Esophagus (tissue), 2 donors: ENCODE measurements around the gene COL25A1. TPM values are rescaled to one million over a fixed set of nuclear protein-coding genes. Genes with fewer than 3 reads are reported as not detected.

Source experiments
- H3K27ac ChIP-seq, 2 donors: one replicate each; pipeline ENCODE4 v1.5.1; 2013; ENCODE audit warnings: low read depth in 2 of 2, mild to moderate bottlenecking in 2 of 2, inconsistent platforms in 1 of 2, low read length in 1 of 2, moderate library complexity in 1 of 2
- H3K27me3 ChIP-seq, 2 donors: one replicate each; pipeline ENCODE4 v1.6.1; 2013; ENCODE audit warnings: low read length in 2 of 2, control low read depth in 1 of 2, mild to moderate bottlenecking in 1 of 2; ENCODE audit not compliant: insufficient read depth in 2 of 2, control insufficient read depth in 1 of 2
- H3K36me3 ChIP-seq, 2 donors: one replicate each; pipeline ENCODE4 v1.6.1; 2013; ENCODE audit warnings: low read length in 1 of 2; ENCODE audit not compliant: control insufficient read depth in 2 of 2, insufficient read depth in 2 of 2
- H3K4me1 ChIP-seq, 2 donors: one replicate each; pipeline ENCODE4 v1.6.1; 2013; ENCODE audit warnings: low read length in 1 of 2; ENCODE audit not compliant: control insufficient read depth in 2 of 2, insufficient read depth in 2 of 2
- H3K4me3 ChIP-seq, 2 donors: one replicate each; pipeline ENCODE4 v1.5.1; 2013; ENCODE audit warnings: low read length in 2 of 2, mild to moderate bottlenecking in 2 of 2, low read depth in 1 of 2, moderate library complexity in 1 of 2
- H3K9me3 ChIP-seq, 2 donors: one replicate each; pipeline ENCODE4 v1.6.1; 2013; ENCODE audit warnings: mild to moderate bottlenecking in 2 of 2, low read depth in 1 of 2, low read length in 1 of 2, moderate library complexity in 1 of 2; ENCODE audit not compliant: control insufficient read depth in 2 of 2, insufficient read depth in 1 of 2
- WGBS, 2 donors: extraction: QIAGEN DNeasy Blood & Tissue Kit; methylation state at CpG; one replicate each; pipeline ENCODE4 v1.1.7; 2013; 5-methylcytosine and 5-hydroxymethylcytosine counted together
- polyA plus RNA-seq, 2 donors: library from polyadenylated mRNA; stranded (reverse); fragments of 200-250 nt; gene quantifications; one replicate each; pipeline ENCODE4 v1.2.3, GENCODE V29; 2013
- donor health status: healthy with polysubstance abuse.
- donor health status: Bipolar disorder and iron deficiency.

The COL25A1 gene
- polyA plus RNA-seq, 2 donors = 0.02 to 0.06 TPM

DNA sequence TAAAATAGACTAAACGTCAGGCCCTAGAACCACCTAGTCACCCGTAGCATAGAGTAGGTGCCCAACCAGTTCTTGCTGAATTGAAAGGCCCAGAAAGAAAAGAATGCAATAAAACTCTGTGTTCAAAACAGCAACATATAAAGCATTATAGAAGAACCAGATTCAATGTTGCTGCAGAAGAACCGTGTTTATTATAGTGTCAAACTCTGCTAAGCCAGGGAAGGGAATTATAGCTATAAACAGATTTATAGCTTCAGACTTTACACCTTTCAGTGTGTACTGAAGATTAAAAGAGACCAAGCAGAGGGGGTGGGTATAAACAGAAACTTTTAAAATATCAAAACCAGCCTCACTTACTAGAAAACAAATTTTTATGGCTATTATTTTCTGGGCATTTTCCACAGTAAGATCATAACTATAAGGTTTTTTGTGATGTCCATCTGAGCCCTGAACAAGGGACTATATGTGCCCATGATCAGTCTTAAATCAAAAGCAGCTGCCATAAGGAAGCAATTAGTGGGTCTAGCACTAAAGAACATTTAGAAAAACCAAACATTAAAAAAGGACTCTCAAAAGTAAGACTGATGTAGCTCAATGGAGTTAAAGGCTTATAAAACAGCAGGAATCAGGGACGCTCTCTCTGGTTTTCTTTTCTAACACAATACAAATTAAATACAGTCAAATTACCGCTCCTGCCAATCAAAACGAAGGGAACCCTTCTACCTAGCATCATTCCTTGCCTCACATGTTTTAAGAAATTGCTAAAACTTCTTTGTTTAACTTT is 319.9 kb downstream of the COL25A1 start:
- 80 to 82% methylated on average over 6 of the region's 6 CpGs for WGBS, 2 donors
- Histone ChIP-seq H3K9me3 (peaks cover 0 to 3% of the 10 kb centered on the region in 2 donors), H3K27ac (no peak overlapping the region), H3K4me1 (no peaks in the 10 kb centered on the region), H3K27me3 (no peaks in the 10 kb centered on the region), H3K4me3 (no peak overlapping the region), H3K36me3 (no peaks in the 10 kb centered on the region)

DNA sequence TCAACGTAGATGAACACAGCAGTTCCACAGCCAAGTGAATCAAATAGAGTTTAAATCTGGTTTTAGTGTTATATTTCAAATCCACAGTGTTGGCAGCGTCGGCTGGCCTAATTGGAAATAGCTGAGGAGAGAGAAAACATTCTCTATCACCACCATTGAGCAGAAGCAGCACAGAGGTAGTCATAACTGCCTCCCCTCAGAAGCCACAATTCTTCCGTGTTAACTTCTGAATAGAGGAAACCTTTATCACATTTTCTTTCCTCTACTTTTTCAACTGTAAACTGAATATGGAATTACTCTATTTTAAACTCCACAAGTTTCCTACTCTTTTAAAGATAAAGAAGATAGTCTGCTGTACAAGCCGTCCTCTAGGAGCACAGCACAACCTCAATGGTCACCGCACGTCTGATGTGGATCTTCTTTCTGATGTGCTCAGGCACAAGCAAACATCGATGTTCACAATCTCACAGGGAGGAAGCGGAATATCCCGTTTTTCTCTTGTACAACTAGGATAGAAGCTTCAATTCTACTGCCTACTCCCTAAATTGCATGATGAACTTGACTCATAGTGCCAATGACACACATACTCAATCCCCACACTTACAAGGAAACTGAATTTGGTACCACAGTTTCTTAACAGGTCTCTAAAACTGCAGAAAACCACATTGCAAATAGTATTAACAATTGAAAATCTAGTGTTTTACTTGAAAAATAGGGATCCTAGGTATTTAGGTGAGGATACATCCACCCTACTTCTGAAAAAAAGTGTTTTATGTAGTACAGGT is 321.8 kb downstream of the COL25A1 start:
- WGBS, 2 donors = 89 to 90% methylated on average over 10 of the region's 10 CpGs
- Histone ChIP-seq H3K4me3 (no peak overlapping the region), H3K9me3 (peaks cover 0 to 3% of the 10 kb centered on the region in 2 donors)

DNA sequence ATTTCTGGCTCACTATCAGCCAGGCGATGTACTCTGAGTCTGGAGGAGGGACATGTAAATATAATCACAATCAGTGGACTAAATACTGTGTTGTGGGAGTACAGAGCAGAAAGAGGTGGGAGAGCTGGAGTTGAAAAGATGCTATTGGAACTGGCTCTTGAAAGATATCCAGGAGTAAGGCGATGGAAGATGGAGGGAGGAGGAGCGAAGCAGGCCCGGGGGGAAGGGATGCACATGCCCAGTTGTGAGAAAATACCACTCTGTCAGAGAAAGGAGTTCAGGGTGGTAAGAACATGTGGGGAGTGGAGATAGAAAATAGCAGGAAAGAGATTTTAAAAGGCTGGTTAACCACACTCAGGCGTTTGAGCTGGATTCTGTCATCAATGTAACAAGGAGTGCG is 322.7 kb downstream of the COL25A1 start:
- Histone ChIP-seq H3K27ac (no peak overlapping the region), H3K9me3 (peaks cover 0 to 3% of the 10 kb centered on the region in 2 donors), H3K27me3 (no peaks in the 10 kb centered on the region), H3K36me3 (no peaks in the 10 kb centered on the region), H3K4me3 (no peak overlapping the region), H3K4me1 (no peaks in the 10 kb centered on the region)
- WGBS, 2 donors = 88 to 90% methylated on average over 6 of the region's 6 CpGs

More for the DNA sequence above, 321.8 kb downstream of the COL25A1 start:
- no peaks in the 10 kb centered on the region for H3K4me1 ChIP-seq
- no peak overlapping the region for H3K27ac ChIP-seq
- H3K27me3 ChIP-seq = no peaks in the 10 kb centered on the region
- no peaks in the 10 kb centered on the region for H3K36me3 ChIP-seq

DNA sequence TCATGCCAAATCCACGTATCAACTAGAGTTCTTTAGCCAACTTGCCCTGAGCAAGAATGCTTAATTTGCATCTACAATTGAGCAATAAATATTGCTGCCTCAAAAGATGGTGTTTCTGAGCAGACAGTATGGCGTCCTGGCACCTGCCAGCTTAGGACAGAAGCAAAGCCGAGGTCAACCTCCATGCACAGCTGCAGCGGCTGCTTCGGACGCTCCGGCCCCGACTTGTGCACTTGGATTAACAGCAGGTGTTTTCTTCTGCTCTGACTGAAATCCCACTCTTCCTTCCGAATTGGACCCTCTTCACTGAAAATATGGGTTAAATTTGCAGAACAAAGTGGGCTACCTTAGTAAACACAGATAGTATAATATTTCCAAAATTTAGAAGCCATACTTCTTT is 324.4 kb downstream of the COL25A1 start:
- H3K27ac ChIP-seq = no peak overlapping the region
- WGBS, 2 donors = 87% methylated on average over 9 of the region's 9 CpGs
- no peaks in the 10 kb centered on the region for H3K36me3 ChIP-seq
- no peak overlapping the region for H3K4me3 ChIP-seq
- H3K4me1 ChIP-seq = no peaks in the 10 kb centered on the region
- H3K9me3 ChIP-seq = no peaks in the 10 kb centered on the region
- no peaks in the 10 kb centered on the region for H3K27me3 ChIP-seq

DNA sequence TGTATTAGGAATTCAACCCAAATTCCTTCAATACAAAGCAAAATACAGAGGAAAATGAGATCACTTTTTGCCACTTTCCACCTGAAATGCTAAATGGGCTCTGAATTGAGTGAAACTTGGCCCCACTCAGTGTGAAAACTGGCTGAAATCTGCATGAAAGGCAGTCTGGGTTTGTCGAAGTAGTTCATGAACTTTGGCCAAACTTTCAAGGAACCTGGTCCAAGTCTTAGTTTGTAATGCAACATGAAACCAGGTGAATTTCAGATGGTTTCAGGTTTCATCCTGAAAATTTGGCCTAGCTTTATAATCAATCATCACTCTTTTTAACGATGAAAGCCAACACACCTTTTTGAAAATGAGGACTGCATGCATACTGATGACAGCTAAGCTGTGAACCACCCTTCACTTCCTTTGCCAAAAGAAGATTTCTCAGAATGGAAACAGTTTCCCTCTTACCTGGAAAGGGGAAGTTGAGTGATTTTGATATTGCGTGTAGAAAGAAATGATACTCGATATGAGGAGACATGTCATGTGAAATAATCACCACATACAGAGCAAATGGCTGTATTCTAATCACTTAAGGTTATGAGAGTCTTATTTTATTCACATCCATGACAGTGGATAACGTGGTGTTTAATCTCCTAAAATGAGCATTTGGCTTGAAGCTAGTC is 329.7 kb downstream of the COL25A1 start:
- Histone ChIP-seq H3K9me3 (no peaks in the 10 kb centered on the region), H3K36me3 (no peaks in the 10 kb centered on the region), H3K4me1 (no peaks in the 10 kb centered on the region), H3K27ac (no peak overlapping the region), H3K27me3 (no peaks in the 10 kb centered on the region), H3K4me3 (no peak overlapping the region)
- 35 to 44% methylated on average over 5 of the region's 5 CpGs for WGBS, 2 donors

DNA sequence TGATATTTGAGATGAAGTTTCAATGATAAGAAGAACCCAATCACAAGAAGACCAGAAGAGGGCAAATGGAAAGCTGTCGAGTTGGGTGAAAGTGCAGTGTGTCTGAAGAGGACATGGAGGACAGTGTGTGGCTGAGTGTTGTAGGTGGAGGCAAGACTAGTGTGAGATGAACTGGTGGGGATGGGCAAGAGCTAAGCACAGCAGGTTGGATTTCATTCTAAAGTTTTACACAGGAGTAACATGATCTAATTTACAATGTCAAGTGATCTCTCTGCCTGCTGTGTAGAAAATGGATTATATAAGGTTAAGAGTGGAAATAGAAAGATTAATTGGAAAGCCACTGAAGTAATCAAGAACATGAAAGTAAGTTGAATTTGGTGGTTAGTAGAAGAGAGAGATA is 331.0 kb downstream of the COL25A1 start:
- Histone ChIP-seq H3K9me3 (no peaks in the 10 kb centered on the region), H3K27me3 (no peaks in the 10 kb centered on the region), H3K4me3 (no peak overlapping the region), H3K36me3 (no peaks in the 10 kb centered on the region), H3K4me1 (no peaks in the 10 kb centered on the region), H3K27ac (no peak overlapping the region)
- 0% methylated on average over 1 of the region's 1 CpG for WGBS, 2 donors

DNA sequence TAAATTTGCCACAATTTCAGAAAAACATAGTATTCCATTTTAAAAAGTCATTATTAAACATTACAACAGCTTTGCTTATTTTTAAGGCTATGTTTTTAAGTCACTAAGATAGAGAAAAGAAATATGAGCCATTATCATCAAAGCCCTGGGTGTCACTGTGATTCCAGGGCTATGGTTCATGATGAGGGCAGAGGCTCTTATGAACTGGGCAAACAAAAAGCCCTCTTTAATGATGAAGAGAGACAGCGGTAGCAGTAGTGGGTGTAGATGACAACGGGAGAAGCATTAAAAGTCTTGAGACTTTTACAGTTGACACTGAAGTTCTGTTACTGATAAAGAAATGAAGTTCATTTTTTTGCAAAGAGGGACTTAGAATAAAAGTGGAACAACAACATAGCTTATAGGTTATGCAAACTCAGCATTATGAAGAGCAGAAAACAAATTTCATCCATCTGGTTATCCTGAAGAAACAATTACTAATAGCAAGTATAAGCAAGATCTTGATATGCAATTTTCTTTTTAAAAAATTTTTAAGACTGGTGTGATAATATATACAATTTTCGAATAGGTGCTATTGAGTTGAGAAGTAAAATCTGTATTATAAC is 336.9 kb downstream of the COL25A1 start:
- no peaks in the 10 kb centered on the region for H3K27me3 ChIP-seq
- H3K4me1 ChIP-seq = no peaks in the 10 kb centered on the region
- H3K27ac ChIP-seq = no peak overlapping the region
- no peaks in the 10 kb centered on the region for H3K36me3 ChIP-seq
- no peaks in the 10 kb centered on the region for H3K9me3 ChIP-seq
- WGBS, 2 donors = 60 to 72% methylated on average over 3 of the region's 3 CpGs
- no peak overlapping the region for H3K4me3 ChIP-seq

DNA sequence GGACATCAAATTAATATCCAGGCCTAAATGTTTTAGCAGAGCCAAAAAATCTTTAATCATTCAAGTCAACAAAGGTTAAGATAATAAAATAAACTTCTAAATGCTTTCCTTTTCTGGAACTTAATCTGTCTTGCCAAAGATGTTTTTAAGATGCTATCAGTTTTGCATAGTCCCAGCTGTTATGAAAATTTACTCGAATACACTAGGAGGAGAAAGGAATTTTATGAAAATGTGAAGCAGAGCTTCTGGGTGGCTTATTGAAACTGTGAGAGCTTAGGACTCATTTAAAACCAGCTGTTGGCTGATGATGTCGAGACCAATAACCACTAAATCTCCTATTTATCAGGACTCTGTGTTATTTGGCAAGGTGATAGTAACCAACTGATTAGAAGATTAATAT is 337.4 kb downstream of the COL25A1 start:
- Histone ChIP-seq H3K4me3 (no peak overlapping the region), H3K36me3 (no peaks in the 10 kb centered on the region), H3K27me3 (no peaks in the 10 kb centered on the region), H3K9me3 (no peaks in the 10 kb centered on the region), H3K4me1 (no peaks in the 10 kb centered on the region), H3K27ac (no peak overlapping the region)
- 36 to 56% methylated on average over 2 of the region's 2 CpGs for WGBS, 2 donors

DNA sequence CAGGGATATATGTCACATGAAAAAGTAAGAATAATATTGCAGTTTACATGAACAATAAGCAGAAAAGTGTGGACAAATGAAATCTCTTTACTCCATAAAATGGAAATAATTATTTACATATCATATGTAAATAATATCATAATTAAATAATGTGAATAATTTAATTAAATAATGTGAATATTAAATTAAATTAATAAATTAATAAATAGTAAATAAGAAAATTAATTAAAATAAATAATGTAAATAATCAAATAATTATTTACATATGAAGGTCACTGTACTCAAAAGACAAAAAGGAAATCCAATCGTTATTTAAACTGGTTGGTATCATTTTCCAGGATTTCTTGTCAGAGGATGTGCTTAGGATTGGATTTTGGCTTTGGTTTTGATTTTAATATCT is 338.5 kb downstream of the COL25A1 start:
- no peak overlapping the region for H3K4me3 ChIP-seq
- no peaks in the 10 kb centered on the region for H3K27me3 ChIP-seq
- H3K36me3 ChIP-seq = no peaks in the 10 kb centered on the region
- H3K27ac ChIP-seq = no peak overlapping the region
- no peaks in the 10 kb centered on the region for H3K9me3 ChIP-seq
- H3K4me1 ChIP-seq = no peaks in the 10 kb centered on the region
- WGBS, 2 donors = 87 to 90% methylated on average over 1 of the region's 1 CpG
